Motor neuron (in vitro differentiated cells): ENCODE data around the gene RNF43. TPM values are rescaled to one million over a fixed set of nuclear protein-coding genes. Genes with fewer than 3 reads are reported as not detected.

Experiments used
- ATAC-seq, 8 experiments: fragments of 200-7000 bp; cut with Tn5 transposase; replicated peaks in 6 of 8; 2 replicates each; pipeline ENCODE4 v1.8.0; 2021; ENCODE audit warnings: mild to moderate bottlenecking in 8 of 8, moderate library complexity in 8 of 8
- H3K27ac ChIP-seq, 2 donors: fragments of 250-450 bp; sonication (Bioruptor Pico); 2 replicates each; pipeline ENCODE4 v1.9.0; 2021; ENCODE audit warnings: antibody characterized with exemption in 2 of 2, mild to moderate bottlenecking in 2 of 2, moderate library complexity in 1 of 2
- H3K4me1 ChIP-seq, 2 donors: fragments of 250-450 bp; sonication (Bioruptor Pico); replicated peaks in 1 of 2; 2 replicates each; pipeline ENCODE4 v1.6.1; 2021; ENCODE audit warnings: antibody characterized with exemption in 2 of 2, mild to moderate bottlenecking in 2 of 2, moderate library complexity in 1 of 2
- H3K4me3 ChIP-seq, 5 donors: fragments of 250-450 bp; sonication (Bioruptor Pico); 2 replicates each; pipeline ENCODE4 v1.9.0; 2021; ENCODE audit warnings: antibody characterized with exemption in 5 of 5, mild to moderate bottlenecking in 5 of 5, moderate library complexity in 4 of 5
- WGBS, 10 experiments: fragments of 450-650 bp; shearing (Covaris generic); methylation state at CpG; one replicate each; pipeline ENCODE4 v1.0.0; 2022; 5-methylcytosine and 5-hydroxymethylcytosine counted together
- in situ Hi-C, 9 experiments: fragments of 400-800 bp; cut with MboI; loops; one replicate each; pipeline ENCODE4 v1.15.0; 2021; ENCODE audit warnings: low sequenced_read_pairs in 9 of 9, low pct_unique_long_range_greater_than_20kb in 2 of 9; ENCODE audit not compliant: unreplicated experiment in 9 of 9
- total RNA-seq, 8 experiments: library from RNA; unstranded; fragments of 300-600 nt; gene quantifications; 2 replicates each; pipeline versions ENCODE4 v1.2.3 to v1.2.4, GENCODE V29; 2022

Gene RNF43
- 1 to 10 TPM in 2 of 8 experiments, under 1 TPM in 5, not detected in 1; 0.11 to 2.1 (median 0.41) TPM for total RNA-seq

GRCh38 chr17:58417300-58418092, at the start of gene RNF43:
TSS of gene RNF43 (minus strand) at chr17:58417534. CDS start at chr17:58415577, 1,957 bp downstream.
- peak within 1 kb of the TSS in 3 of 5 donors; percentile 14 to 30 (median 17) for H3K4me3 ChIP-seq
- in situ Hi-C loops, result no loop called here
- ATAC-seq, result peak; percentile 99 to 100 (median 100)
- 0 to 13% (median 0%) methylated on average over 1 to 5 of the region's 8 CpGs; no CpG with 5 or more reads in 2 of the 10 experiments for WGBS, 10 experiments
- H3K27ac ChIP-seq, result no peak within 1 kb of the TSS
- no peaks in the 10 kb centered on the region for H3K4me1 ChIP-seq

- in situ Hi-C loops, result no loop called here
- ATAC-seq, result no peak
- no peak overlapping the region for H3K27ac ChIP-seq
- H3K4me1 ChIP-seq, result no peaks in the 10 kb centered on the region
- H3K4me3 ChIP-seq, result no peak overlapping the region
These were observed 38.2 kb upstream of the RNF43 start for GRCh38 chr17:58455491-58455890.

GRCh38 chr17:58452738-58453137, 35.4 kb upstream of the RNF43 start:
- ATAC-seq, result no peak
- H3K27ac ChIP-seq, result no peak overlapping the region
- H3K4me1 ChIP-seq, result no peaks in the 10 kb centered on the region
- in situ Hi-C loops, result no loop called here
- 100% methylated on average over 1 of the region's 1 CpG; no CpG with 5 or more reads in 7 of the 10 experiments for WGBS, 10 experiments
- H3K4me3 ChIP-seq, result no peak overlapping the region

GRCh38 chr17:58447039-58447975, 30.0 kb upstream of the RNF43 start:
- in situ Hi-C loops, result loop anchor here in 1 of 9 experiments (10.0 kb wide), 1 partner anchor 133 kb away; no protein-coding TSS in a partner anchor
- Histone ChIP-seq H3K27ac (no peak overlapping the region), H3K4me3 (no peak overlapping the region), H3K4me1 (no peaks in the 10 kb centered on the region)
- 0 to 100% (median 45%) methylated on average over 2 to 6 of the region's 9 CpGs for WGBS, 10 experiments
- ATAC-seq, result peak; percentile 65 to 100 (median 84)

- no peak overlapping the region for H3K4me3 ChIP-seq
- H3K4me1 ChIP-seq, result no peaks in the 10 kb centered on the region
- H3K27ac ChIP-seq, result no peak overlapping the region
- 0 to 100% (median 56%) methylated on average over 1 to 4 of the region's 6 CpGs; no CpG with 5 or more reads in 3 of the 10 experiments for WGBS, 10 experiments
- in situ Hi-C loops, result loop anchor here in 1 of 9 experiments (10.0 kb wide), 1 partner anchor 131 kb away; no protein-coding TSS in a partner anchor
- ATAC-seq, result no peak
These were observed 28.8 kb upstream of the RNF43 start for GRCh38 chr17:58446086-58446485.

GRCh38 chr17:58436805-58437239, 19.5 kb upstream of the RNF43 start:
- Histone ChIP-seq H3K4me1 (no peaks in the 10 kb centered on the region), H3K4me3 (no peak overlapping the region), H3K27ac (no peak overlapping the region)
- no peak for ATAC-seq
- 23 to 63% (median 51%) methylated on average over 3 to 5 of the region's 5 CpGs; no CpG with 5 or more reads in 1 of the 10 experiments for WGBS, 10 experiments
- in situ Hi-C loops, result no loop called here

- ATAC-seq, result no peak
- Histone ChIP-seq H3K4me3 (no peak overlapping the region), H3K27ac (no peak overlapping the region), H3K4me1 (no peaks in the 10 kb centered on the region)
- in situ Hi-C loops, result no loop called here
These were observed 18.9 kb upstream of the RNF43 start for GRCh38 chr17:58436245-58436644.

GRCh38 chr17:58432806-58433573, 15.7 kb upstream of the RNF43 start:
- in situ Hi-C loops, result no loop called here
- Histone ChIP-seq H3K4me3 (no peak overlapping the region), H3K27ac (no peak overlapping the region), H3K4me1 (no peaks in the 10 kb centered on the region)
- WGBS, 10 experiments, result 0 to 100% (median 72%) methylated on average over 1 to 6 of the region's 7 CpGs
- ATAC-seq, result no peak

GRCh38 chr17:58427807-58428206, 10.5 kb upstream of the RNF43 start:
- 11 to 100% (median 86%) methylated on average over 2 to 3 of the region's 3 CpGs; no CpG with 5 or more reads in 1 of the 10 experiments for WGBS, 10 experiments
- H3K4me1 ChIP-seq, result no peaks in the 10 kb centered on the region
- ATAC-seq, result no peak
- no peak overlapping the region for H3K27ac ChIP-seq
- in situ Hi-C loops, result no loop called here
- no peak overlapping the region for H3K4me3 ChIP-seq

GRCh38 chr17:58421711-58422110, 4.4 kb upstream of the RNF43 start:
- WGBS, 10 experiments, result 0 to 75% (median 40%) methylated on average over 1 of the region's 1 CpG; no CpG with 5 or more reads in 3 of the 10 experiments
- Histone ChIP-seq H3K27ac (no peak overlapping the region), H3K4me3 (no peak overlapping the region), H3K4me1 (no peaks in the 10 kb centered on the region)
- in situ Hi-C loops, result no loop called here
- ATAC-seq, result no peak

- WGBS, 10 experiments, result 0 to 86% (median 67%) methylated on average over 1 to 2 of the region's 2 CpGs
- H3K27ac ChIP-seq, result no peak overlapping the region
- no peaks in the 10 kb centered on the region for H3K4me1 ChIP-seq
- in situ Hi-C loops, result no loop called here
- no peak overlapping the region for H3K4me3 ChIP-seq
- no peak for ATAC-seq
These were observed 3.5 kb upstream of the RNF43 start for GRCh38 chr17:58420827-58421226.

- in situ Hi-C loops, result no loop called here
- Histone ChIP-seq H3K4me1 (no peaks in the 10 kb centered on the region), H3K27ac (no peak overlapping the region), H3K4me3 (no peak overlapping the region)
- ATAC-seq, result no peak
- 17 to 74% (median 20%) methylated on average over 2 to 6 of the region's 6 CpGs; no CpG with 5 or more reads in 1 of the 10 experiments for WGBS, 10 experiments
These were observed 416 bp downstream of the RNF43 start for GRCh38 chr17:58416937-58417299.
